H1 (cell line): ENCODE results near the gene HMCN1. TPM values are rescaled to one million over a fixed set of nuclear protein-coding genes. Genes with fewer than 3 reads are reported as not detected.

Experiments used
- CTCF ChIA-PET: fragments of 300-600 bp; sonication (Branson Sonifier 250); formaldehyde crosslinking; loops from one replicate; lab custom pipeline; 2021; ENCODE audit not compliant: partially characterized antibody; lab: Charles Lee
- POLR2A ChIA-PET: fragments of 300-600 bp; sonication (Branson Sonifier 250); formaldehyde crosslinking; loops from one replicate; lab custom pipeline; 2021; ENCODE audit warnings: inconsistent platforms; ENCODE audit not compliant: partially characterized antibody; lab: Charles Lee
- DNase-seq, 2 experiments: peaks; one replicate each; pipeline versions ENCODE4 v3.0.0 to v3.0.0-alpha.2; 2010 to 2022; ENCODE audit warnings: low spot score in 2 of 2, low read depth in 1 of 2, mixed read lengths in 1 of 2
- FAIRE-seq: peaks from 2 replicates; lab custom pipeline; 2011; peaks lifted over from hg19 to GRCh38; lab: Jason Lieb, UNC
- H2AFZ ChIP-seq: 2 replicates; pipeline ENCODE4 v1.8.1; 2012; ENCODE audit warnings: low read length, inconsistent platforms
- H2AK5ac ChIP-seq: 2 replicates; pipeline ENCODE4 v1.6.1; 2013; ENCODE audit warnings: low read depth, low read length
- H2BK120ac ChIP-seq: replicated peaks from 2 replicates; pipeline ENCODE3; 2013; ENCODE audit warnings: low read depth, low read length, inconsistent platforms
- H2BK12ac ChIP-seq: 2 replicates; pipeline ENCODE4 v1.6.1; 2013; ENCODE audit warnings: low read depth, low read length
- H2BK15ac ChIP-seq: 2 replicates; pipeline ENCODE4 v1.6.1; 2013; ENCODE audit warnings: low read length
- H2BK20ac ChIP-seq: 2 replicates; pipeline ENCODE4 v1.6.1; 2013; ENCODE audit warnings: low read length
- H2BK5ac ChIP-seq: 2 replicates; pipeline ENCODE4 v1.6.1; 2013; ENCODE audit warnings: low read depth, low read length
- H3K14ac ChIP-seq: 2 replicates; pipeline ENCODE4 v1.6.1; 2013; ENCODE audit warnings: inconsistent platforms; ENCODE audit not compliant: insufficient read length
- H3K18ac ChIP-seq: 2 replicates; pipeline ENCODE4 v1.6.1; 2013; ENCODE audit warnings: low read length; ENCODE audit errors: extremely low read depth
- H3K23ac ChIP-seq: 2 replicates; pipeline ENCODE4 v1.6.1; 2013; ENCODE audit warnings: inconsistent platforms; ENCODE audit not compliant: insufficient read length
- H3K23me2 ChIP-seq: 2 replicates; pipeline ENCODE4 v1.6.1; 2013; ENCODE audit warnings: low read depth, low read length
- H3K27ac ChIP-seq: 2 replicates; pipeline ENCODE4 v1.6.1; 2011; ENCODE audit warnings: low read depth, low read length, inconsistent platforms
- H3K27me3 ChIP-seq, 4 experiments: replicated peaks in 1 of 4; 1 replicate in 1 of 4; 2 replicates in 3 of 4; pipeline versions ENCODE4 v1.6.1 to v1.8.1; 2011 to 2013; ENCODE audit warnings: low read length in 3 of 4, mild to moderate bottlenecking in 3 of 4, inconsistent platforms in 2 of 4, mixed read lengths in 2 of 4, moderate library complexity in 1 of 4; ENCODE audit not compliant: control insufficient read depth in 3 of 4, insufficient read depth in 3 of 4; ENCODE audit errors: extremely low read depth in 1 of 4
- H3K36me3 ChIP-seq, 4 experiments: 2 replicates each; pipeline versions ENCODE4 v1.6.1 to v1.8.1; 2011 to 2013; ENCODE audit warnings: mild to moderate bottlenecking in 4 of 4, low read length in 3 of 4, moderate library complexity in 2 of 4, control low read depth in 1 of 4, inconsistent platforms in 1 of 4; ENCODE audit not compliant: insufficient read depth in 4 of 4, control insufficient read depth in 2 of 4
- H3K4ac ChIP-seq: replicated peaks from 2 replicates; pipeline ENCODE3; 2013; ENCODE audit warnings: low read length, low read depth, mixed read lengths, inconsistent platforms; ENCODE audit not compliant: insufficient read length
- H3K4me1 ChIP-seq, 4 experiments: replicated peaks in 1 of 4; 1 replicate in 1 of 4; 2 replicates in 3 of 4; pipeline versions ENCODE4 v1.6.1 to v1.8.1; 2011 to 2013; ENCODE audit warnings: low read length in 3 of 4, inconsistent platforms in 2 of 4, mixed read lengths in 1 of 4; ENCODE audit not compliant: insufficient read depth in 4 of 4, control insufficient read depth in 3 of 4
- H3K4me2 ChIP-seq, 2 experiments: 2 replicates each; pipeline versions ENCODE4 v1.6.1 to v1.8.1; 2011 to 2013; ENCODE audit warnings: low read depth in 2 of 2, low read length in 2 of 2, control low read depth in 1 of 2, inconsistent platforms in 1 of 2, mild to moderate bottlenecking in 1 of 2; ENCODE audit not compliant: insufficient read depth in 1 of 2
- H3K4me3 ChIP-seq, 4 experiments: fragments of 200-600, 300-600 bp in 1 of 4; sonication (generic), shearing (Covaris generic), sonication (Bioruptor Twin) in 1 of 4; 2 replicates each; pipeline versions ENCODE4 v1.5.1 to v1.8.1; 2011 to 2016; ENCODE audit warnings: low read length in 4 of 4, low read depth in 3 of 4, control low read depth in 2 of 4, inconsistent platforms in 2 of 4, mild to moderate bottlenecking in 2 of 4, mixed read lengths in 1 of 4, moderate library complexity in 1 of 4; ENCODE audit not compliant: insufficient read depth in 2 of 4; ENCODE audit errors: extremely low read depth in 1 of 4
- H3K56ac ChIP-seq: replicated peaks from 2 replicates; pipeline ENCODE3; 2013; ENCODE audit warnings: low read depth, mild to moderate bottlenecking, mixed read lengths, low read length, inconsistent platforms; ENCODE audit not compliant: insufficient read length
- H3K79me1 ChIP-seq: 2 replicates; pipeline ENCODE4 v1.6.1; 2013; ENCODE audit warnings: low read depth, low read length, control low read depth
- H3K79me2 ChIP-seq, 2 experiments: 2 replicates each; pipeline versions ENCODE4 v1.6.1 to v1.8.1; 2012 to 2013; ENCODE audit warnings: low read length in 2 of 2, mild to moderate bottlenecking in 2 of 2, inconsistent platforms in 1 of 2; ENCODE audit not compliant: insufficient read depth in 2 of 2, control insufficient read depth in 1 of 2
- H3K9ac ChIP-seq, 4 experiments: replicated peaks in 1 of 4; 1 replicate in 1 of 4; 2 replicates in 3 of 4; pipeline versions ENCODE4 v1.6.1 to v1.8.1; 2011 to 2013; ENCODE audit warnings: low read depth in 3 of 4, low read length in 3 of 4, control low read depth in 2 of 4, mild to moderate bottlenecking in 2 of 4, moderate library complexity in 2 of 4, inconsistent platforms in 1 of 4; ENCODE audit errors: extremely low read depth in 1 of 4
- H3K9me3 ChIP-seq, 2 experiments: 2 replicates each; pipeline versions ENCODE4 v1.6.1 to v1.8.1; 2012 to 2013; ENCODE audit warnings: mild to moderate bottlenecking in 2 of 2, moderate library complexity in 2 of 2, control low read depth in 1 of 2, inconsistent platforms in 1 of 2, low read depth in 1 of 2, low read length in 1 of 2, mixed read lengths in 1 of 2; ENCODE audit not compliant: insufficient read depth in 2 of 2
- H4K20me1 ChIP-seq, 2 experiments: replicated peaks in 1 of 2; 2 replicates each; pipeline versions ENCODE3 to v1.8.1; 2011 to 2013; ENCODE audit warnings: inconsistent platforms in 2 of 2, low read length in 2 of 2, mild to moderate bottlenecking in 1 of 2; ENCODE audit not compliant: insufficient read depth in 2 of 2, control insufficient read depth in 1 of 2
- H4K5ac ChIP-seq: 2 replicates; pipeline ENCODE4 v1.6.1; 2013; ENCODE audit warnings: low read length, low read depth, mixed read lengths, inconsistent platforms; ENCODE audit not compliant: insufficient read length
- H4K8ac ChIP-seq: 2 replicates; pipeline ENCODE4 v1.8.0; 2013; ENCODE audit warnings: mild to moderate bottlenecking, moderate library complexity, low read length, inconsistent platforms; ENCODE audit not compliant: insufficient read depth; ENCODE audit errors: extremely low read depth
- H4K91ac ChIP-seq: replicated peaks from 2 replicates; pipeline ENCODE3; 2013; ENCODE audit warnings: low read length, mixed read lengths, inconsistent platforms; ENCODE audit not compliant: insufficient read length
- CHD1 ChIP-seq: IDR thresholded peaks from 2 replicates; pipeline ENCODE4 v1.6.1; 2012; ENCODE audit warnings: low read depth, low read length, improper control_type of control experiment
- EP300 ChIP-seq, 2 experiments: IDR thresholded peaks; 1 replicate in 1 of 2; 2 replicates in 1 of 2; pipeline ENCODE4 v1.6.1; 2011 to 2012; ENCODE audit warnings: low read depth in 2 of 2, low read length in 2 of 2, mild to moderate bottlenecking in 2 of 2, borderline replicate concordance in 1 of 2, inconsistent platforms in 1 of 2, moderate library complexity in 1 of 2
- EZH2 ChIP-seq: fragments of 200-600 bp; sonication (generic); IDR thresholded peaks from 2 replicates; pipeline ENCODE4 v1.7.1; 2012; ENCODE audit warnings: low read depth, mild to moderate bottlenecking, moderate library complexity, low read length, inconsistent platforms; ENCODE audit not compliant: severe bottlenecking
- HDAC6 ChIP-seq: IDR thresholded peaks from one replicate; pipeline ENCODE4 v1.7.1; 2012; ENCODE audit warnings: low read depth, mild to moderate bottlenecking, inconsistent platforms, low read length, moderate library complexity
- KDM4A ChIP-seq: IDR thresholded peaks from one replicate; pipeline ENCODE4 v1.7.1; 2012; ENCODE audit warnings: low read depth, mild to moderate bottlenecking, moderate library complexity, low read length, inconsistent platforms; ENCODE audit not compliant: severe bottlenecking
- SP4 ChIP-seq: IDR thresholded peaks from 2 replicates; pipeline ENCODE4 v1.6.1; 2012; ENCODE audit warnings: low read length, inconsistent platforms
- TCF12 ChIP-seq: IDR thresholded peaks from 2 replicates; pipeline ENCODE4 v1.6.1; 2011; ENCODE audit warnings: low read depth, mild to moderate bottlenecking, low read length
- WGBS, 2 experiments: shearing (Covaris generic) in 1 of 2; methylation state at CpG; one replicate each; pipeline versions ENCODE4 v1.1.6 to v1.1.7; 2013 to 2015; ENCODE audit warnings: low lambda C conversion rate in 2 of 2, mixed read lengths in 2 of 2, inconsistent platforms in 1 of 2, low coverage in 1 of 2, missing lambda C conversion rate in 1 of 2; ENCODE audit not compliant: insufficient replicate concordance in 2 of 2, insufficient coverage in 1 of 2, insufficient read length in 1 of 2; ENCODE audit errors: extremely low coverage in 1 of 2, missing lambda C conversion rate in 1 of 2; 5-methylcytosine and 5-hydroxymethylcytosine counted together
- polyA plus RNA-seq, 7 experiments: library from polyadenylated mRNA; depleted of rRNA in 3 of 7; stranded (reverse) in 5 of 7; unstranded in 2 of 7; fragments of >200 nt in 5 of 7; fragments of 200-250 nt in 2 of 7; gene quantifications; 1 replicate in 5 of 7; 2 replicates in 1 of 7; 4 replicates in 1 of 7; pipeline versions ENCODE4 v1.2.1 to v1.2.3, GENCODE V29; 2011 to 2013; ENCODE audit warnings: missing spikeins in 2 of 7, mixed read lengths in 2 of 7
- total RNA-seq: library from RNA; stranded (reverse); fragmentation: NEBNext Ultra II Directional; extraction: Animal tissue kit (Norgen Biotek cat#: 25700); gene quantifications from 2 replicates; pipeline ENCODE4 v1.2.1, GENCODE V29; 2021

Gene HMCN1
- total and polyA plus RNA-seq, 2 of the 8 experiments (the other 6 are each of a cell fraction or from before 2014, with no cell fraction given): 13.8 to 14.6 TPM

GRCh38 chr1:185931438-185931837 is 197.2 kb downstream of the HMCN1 start:
- no peak overlapping the region for H2BK5ac ChIP-seq
- no peak overlapping the region for H4K5ac ChIP-seq
- H3K4me1 ChIP-seq: peaks cover 0 to 3% (median 0%) of the 10 kb centered on the region in 4 experiments; a peak in 1 of 7 replicates
- no peak overlapping the region for H3K56ac ChIP-seq
- no peak overlapping the region for H3K23ac ChIP-seq
- no peak overlapping the region for H3K18ac ChIP-seq
- CTCF ChIA-PET: no interaction called here
- no peak overlapping the region for H2BK12ac ChIP-seq
- H3K27me3 ChIP-seq: no peaks in the 10 kb centered on the region
- no peak overlapping the region for H3K4me3 ChIP-seq
- H3K4me2 ChIP-seq: no peak overlapping the region
- H3K79me1 ChIP-seq: no peaks in the 10 kb centered on the region
- H3K4ac ChIP-seq: no peak overlapping the region
- H3K79me2 ChIP-seq: no peaks in the 10 kb centered on the region
- POLR2A ChIA-PET: no interaction called here
- no peaks in the 10 kb centered on the region for H3K23me2 ChIP-seq
- no peak for TF ChIP-seq SP4
- no peak for TF ChIP-seq EP300 (IDR thresholded peaks at IDR 0.05; ENCODE audit: borderline replicate concordance in 1 of 2, low read depth in 2 of 2, low read length in 2 of 2)
- no peak for TF ChIP-seq CHD1
- TF ChIP-seq KDM4A: no peak
- TF ChIP-seq HDAC6: no peak
- no peak for TF ChIP-seq TCF12
- no peak for TF ChIP-seq EZH2
- TF ChIP-seq, all 59 proteins: peak for 0
- FAIRE-seq: no peak
- Histone ChIP-seq H3K9ac (no peak overlapping the region), H4K91ac (no peak overlapping the region), H3K14ac (no peak overlapping the region), H2BK15ac (no peak overlapping the region), H2AK5ac (no peak overlapping the region), H4K8ac (no peak overlapping the region), H4K20me1 (no peaks in the 10 kb centered on the region), H2BK20ac (no peak overlapping the region), H3K9me3 (no peaks in the 10 kb centered on the region), H2BK120ac (no peak overlapping the region), H2AFZ (no peak overlapping the region), H3K27ac (no peak overlapping the region), H3K36me3 (no peaks in the 10 kb centered on the region)
- DNase-seq: no peak
- 87% methylated on average over 2 of the region's 2 CpGs; no CpG with 5 or more reads in 1 of the 2 experiments for WGBS, 2 experiments
